ENCODE measurements around the gene PAPPA2.

DNA sequence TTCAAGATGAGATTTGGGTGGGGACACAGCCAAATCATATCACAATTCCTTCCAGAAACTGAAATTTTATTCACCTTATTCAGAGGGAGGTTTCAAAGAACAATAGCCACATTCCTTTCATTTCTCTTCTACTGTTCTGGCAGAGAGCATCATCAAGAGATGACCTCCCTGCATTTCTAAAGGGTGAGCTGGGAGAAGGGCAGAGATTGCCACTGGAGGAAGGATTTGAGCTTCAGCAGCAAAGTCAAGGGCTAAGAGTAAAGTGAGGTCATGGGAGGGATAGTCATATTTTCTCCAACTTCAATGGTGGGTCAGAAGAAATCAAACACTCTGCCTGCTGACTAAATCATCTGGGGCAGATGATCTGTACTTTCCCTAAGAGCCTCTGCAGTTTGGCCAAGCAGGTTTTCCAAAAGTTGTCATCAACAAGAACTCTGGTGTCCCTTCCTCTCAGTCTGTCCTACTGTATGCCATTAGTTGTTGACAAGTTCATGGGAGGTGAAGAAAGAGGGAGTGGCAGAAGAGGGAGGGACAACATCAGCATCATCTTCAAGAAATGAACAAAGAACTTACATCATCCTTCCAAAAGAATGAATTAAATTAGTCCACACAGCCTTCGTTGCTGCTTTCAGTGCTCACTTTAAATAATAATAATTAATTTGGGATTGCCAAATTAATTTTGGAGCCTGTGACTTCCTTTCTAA, 403.2 kb downstream of the PAPPA2 start:
- TF ChIP-seq, protein P1, sequence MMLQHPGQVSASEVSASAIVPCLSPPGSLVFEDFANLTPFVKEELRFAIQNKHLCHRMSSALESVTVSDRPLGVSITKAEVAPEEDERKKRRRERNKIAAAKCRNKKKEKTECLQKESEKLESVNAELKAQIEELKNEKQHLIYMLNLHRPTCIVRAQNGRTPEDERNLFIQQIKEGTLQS (IDR thresholded peaks at IDR 0.05; ENCODE audit: borderline replicate concordance, extremely low read depth, low read depth, low read length) = no peak
- TF ChIP-seq EZH2 (IDR thresholded peaks at IDR 0.05; ENCODE audit: borderline replicate concordance, control insufficient read depth, low read depth, low read length) (no peak), FOXM1 (IDR thresholded peaks at IDR 0.05; ENCODE audit: low read depth, low read length) (no peak)
- TF ChIP-seq, protein P2, sequence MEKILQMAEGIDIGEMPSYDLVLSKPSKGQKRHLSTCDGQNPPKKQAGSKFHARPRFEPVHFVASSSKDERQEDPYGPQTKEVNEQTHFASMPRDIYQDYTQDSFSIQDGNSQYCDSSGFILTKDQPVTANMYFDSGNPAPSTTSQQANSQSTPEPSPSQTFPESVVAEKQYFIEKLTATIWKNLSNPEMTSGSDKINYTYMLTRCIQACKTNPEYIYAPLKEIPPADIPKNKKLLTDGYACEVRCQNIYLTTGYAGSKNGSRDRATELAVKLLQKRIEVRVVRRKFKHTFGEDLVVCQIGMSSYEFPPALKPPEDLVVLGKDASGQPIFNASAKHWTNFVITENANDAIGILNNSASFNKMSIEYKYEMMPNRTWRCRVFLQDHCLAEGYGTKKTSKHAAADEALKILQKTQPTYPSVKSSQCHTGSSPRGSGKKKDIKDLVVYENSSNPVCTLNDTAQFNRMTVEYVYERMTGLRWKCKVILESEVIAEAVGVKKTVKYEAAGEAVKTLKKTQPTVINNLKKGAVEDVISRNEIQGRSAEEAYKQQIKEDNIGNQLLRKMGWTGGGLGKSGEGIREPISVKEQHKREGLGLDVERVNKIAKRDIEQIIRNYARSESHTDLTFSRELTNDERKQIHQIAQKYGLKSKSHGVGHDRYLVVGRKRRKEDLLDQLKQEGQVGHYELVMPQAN (conservative IDR thresholded peaks at IDR 0.05) = no peak
